ENCODE measurements around the gene SMARCAD1.

GRCh38 chr4:94329933-94330332, 122.3 kb downstream of the SMARCAD1 start:
- no peak for TF ChIP-seq CTCF (conservative IDR thresholded peaks at IDR 0.05; ENCODE audit: low read depth in 2 of 2)
- no peak for TF ChIP-seq POLR2AphosphoS5 (IDR thresholded peaks at IDR 0.05; ENCODE audit: low read depth)
- TF ChIP-seq JUNB (IDR thresholded peaks at IDR 0.05; ENCODE audit: unreplicated experiment), result no peak

Measured in GM23338 (cell line).